GM19463 (cell line): ENCODE results near the gene ADCYAP1.
A peak's percentile ranks its signal among the peaks of the same experiment; 100 is the strongest.
"Not testable (repeated sequence)": the region's sequence is repeated elsewhere in the genome, so short reads cannot be mapped to it uniquely, and the experiment has no call there.

Experiments used
- ATAC-seq: cut with Tn5 transposase; IDR thresholded peaks from one replicate; pipeline ENCODE4 v1.9.1; 2021; ENCODE audit warnings: mild to moderate bottlenecking, moderate library complexity; ENCODE audit not compliant: unreplicated experiment

The ADCYAP1 gene

DNA sequence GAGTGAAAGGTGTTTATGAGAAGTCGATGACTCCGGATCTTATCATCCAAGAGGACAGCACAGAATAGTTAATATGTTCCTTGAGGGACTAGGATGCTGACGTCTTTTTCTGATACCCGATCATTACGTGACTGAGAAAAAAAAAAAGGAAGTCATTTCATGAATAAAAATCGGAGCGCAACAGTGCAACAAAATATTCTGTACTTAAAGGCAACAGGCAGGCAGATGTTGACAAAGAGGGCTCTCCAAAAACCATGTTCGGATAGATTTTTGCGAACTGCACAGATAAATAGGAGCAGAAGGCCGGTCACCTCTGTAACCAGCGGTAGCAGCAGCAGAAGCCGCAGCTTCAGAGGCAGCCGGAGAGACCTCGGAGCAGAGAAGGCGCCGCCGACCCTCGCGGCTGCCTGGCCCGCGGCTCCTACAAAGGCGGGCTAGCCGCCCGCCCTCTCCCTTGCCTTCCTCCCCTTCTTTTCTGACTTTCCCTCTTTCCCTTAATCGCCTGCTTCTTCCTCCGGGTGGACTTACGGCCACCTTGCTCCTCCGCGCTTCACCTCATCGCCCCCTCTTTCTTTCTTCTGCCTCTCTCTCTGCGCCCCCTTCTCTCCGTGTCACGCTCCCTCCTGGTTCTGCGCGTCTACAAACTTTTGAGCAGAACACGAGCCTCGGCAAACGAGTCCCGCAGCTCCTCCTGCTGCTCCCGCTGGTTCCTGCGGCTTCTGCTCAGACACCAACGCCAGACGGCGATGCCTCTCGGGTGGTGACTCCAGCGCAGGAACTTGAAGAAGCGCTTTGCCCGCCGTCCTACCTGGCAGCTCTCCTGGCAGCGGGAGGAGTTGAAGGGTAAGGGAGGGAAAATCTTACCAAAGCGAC is at the start of gene ADCYAP1:
TSS of gene ADCYAP1 (plus strand) at position 654 of the 873 bp plus-strand sequence. CDS start 516 bp downstream, outside the sequence.
- no peak for ATAC-seq

DNA sequence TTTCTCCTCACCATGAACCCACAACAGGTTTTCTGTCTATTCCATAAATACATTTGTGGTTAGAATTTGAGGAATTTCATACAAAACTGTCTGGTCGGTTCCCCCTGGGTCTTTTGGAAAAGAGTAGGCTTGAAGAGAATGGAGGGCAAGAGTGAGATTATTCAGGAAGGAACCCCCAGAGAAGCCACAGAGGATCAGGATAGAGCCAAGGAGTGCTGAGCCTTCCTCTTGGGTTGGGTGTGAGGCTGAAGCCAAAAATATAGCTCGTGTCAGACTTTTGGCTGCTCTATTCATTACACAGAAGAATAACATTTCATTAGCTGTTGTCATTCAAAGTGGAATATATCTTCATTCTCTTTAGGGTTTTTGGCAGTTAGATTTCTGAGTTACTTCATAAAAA is 46.7 kb upstream of the ADCYAP1 start:
- no peak for ATAC-seq

DNA sequence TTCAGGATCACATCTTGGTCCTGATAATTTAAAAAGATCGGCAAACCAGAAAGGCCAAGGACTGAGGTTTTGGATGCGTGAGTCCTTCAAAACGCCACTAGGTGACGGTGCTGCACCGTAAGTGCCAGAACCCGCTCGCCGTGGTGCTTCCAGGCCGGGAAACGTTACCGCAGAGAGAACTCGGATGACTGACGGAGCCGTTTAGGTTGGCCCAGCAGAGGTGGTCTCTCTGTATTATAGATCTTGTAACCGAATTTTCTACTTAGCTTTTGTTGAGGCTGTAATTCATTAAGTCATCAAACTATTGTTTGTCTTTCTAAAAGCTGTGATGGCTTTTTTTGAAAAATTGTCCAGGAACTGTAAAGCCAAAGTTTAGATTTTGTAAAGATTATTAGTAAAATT is 39.8 kb upstream of the ADCYAP1 start:
- peak; percentile 97 for ATAC-seq

GRCh38 chr18:867257-867656 is 37.4 kb upstream of the ADCYAP1 start:
- no peak for ATAC-seq

- ATAC-seq: not testable (repeated sequence)
Observed at GRCh38 chr18:873426-873825, 31.2 kb upstream of the ADCYAP1 start.

- ATAC-seq: no peak
Observed at GRCh38 chr18:875912-876311, 28.8 kb upstream of the ADCYAP1 start.

GRCh38 chr18:877238-877637 is 27.4 kb upstream of the ADCYAP1 start:
- no peak for ATAC-seq

- no peak for ATAC-seq
Observed at GRCh38 chr18:886076-886475, 18.6 kb upstream of the ADCYAP1 start.

GRCh38 chr18:887716-888115 is 17.0 kb upstream of the ADCYAP1 start:
- no peak for ATAC-seq

DNA sequence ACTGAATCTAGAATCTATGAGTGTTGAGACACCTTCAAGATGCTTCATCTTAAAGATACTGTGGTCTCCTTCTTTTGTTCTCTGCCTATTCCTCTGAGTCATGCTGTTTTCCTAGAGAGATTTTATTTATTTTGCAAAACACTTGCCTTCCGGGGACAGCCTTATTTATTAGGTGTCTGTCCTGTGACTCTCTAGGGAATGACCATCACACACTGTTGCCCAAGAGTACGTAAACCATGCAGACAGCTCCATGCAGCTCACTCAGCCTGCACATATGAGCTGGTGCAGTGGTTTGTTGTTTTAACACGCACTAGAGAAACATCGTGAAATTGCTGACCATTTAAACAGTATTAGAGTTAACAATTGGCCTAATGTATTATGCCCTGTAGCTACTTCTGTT is 12.4 kb upstream of the ADCYAP1 start:
- no peak for ATAC-seq

DNA sequence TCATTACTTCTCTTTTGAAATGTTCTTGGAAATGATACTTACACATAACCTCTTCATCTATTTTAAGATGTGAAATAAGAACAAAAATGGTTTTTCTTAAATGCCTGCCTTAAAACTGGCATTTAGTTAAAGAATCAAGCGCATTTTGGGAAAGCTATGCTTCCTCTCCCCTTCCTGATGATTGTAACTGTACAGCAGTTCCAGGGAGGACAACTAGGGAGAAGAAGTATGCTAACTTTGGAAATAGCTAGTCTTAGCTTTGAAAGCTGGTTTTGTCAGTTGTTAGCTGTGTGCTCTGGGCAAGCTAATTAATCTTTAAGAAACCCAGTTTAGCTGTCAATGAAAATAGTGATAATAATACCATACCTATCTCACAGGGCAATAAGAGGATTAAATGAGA is 8.4 kb upstream of the ADCYAP1 start:
- ATAC-seq: no peak

DNA sequence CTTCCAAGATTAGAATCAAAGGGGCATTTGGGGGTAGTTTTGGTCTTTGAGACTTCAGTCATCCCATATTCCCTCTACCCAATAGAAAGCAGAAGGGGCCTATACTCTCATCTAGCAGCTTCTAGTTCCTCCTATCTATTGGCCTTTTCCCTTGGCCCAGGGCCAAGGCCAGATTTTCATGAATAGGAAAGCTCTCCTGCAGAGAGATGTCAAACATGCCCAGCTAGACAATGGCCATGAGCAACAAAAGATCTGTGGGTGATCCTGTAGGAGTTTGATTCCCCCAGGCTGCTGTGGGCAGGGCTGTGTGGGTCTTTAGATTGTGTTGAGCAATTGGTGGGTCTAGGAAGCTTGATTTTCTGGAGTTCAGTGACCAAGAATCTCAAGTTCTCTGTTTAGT is 2.9 kb upstream of the ADCYAP1 start:
- ATAC-seq: no peak

DNA sequence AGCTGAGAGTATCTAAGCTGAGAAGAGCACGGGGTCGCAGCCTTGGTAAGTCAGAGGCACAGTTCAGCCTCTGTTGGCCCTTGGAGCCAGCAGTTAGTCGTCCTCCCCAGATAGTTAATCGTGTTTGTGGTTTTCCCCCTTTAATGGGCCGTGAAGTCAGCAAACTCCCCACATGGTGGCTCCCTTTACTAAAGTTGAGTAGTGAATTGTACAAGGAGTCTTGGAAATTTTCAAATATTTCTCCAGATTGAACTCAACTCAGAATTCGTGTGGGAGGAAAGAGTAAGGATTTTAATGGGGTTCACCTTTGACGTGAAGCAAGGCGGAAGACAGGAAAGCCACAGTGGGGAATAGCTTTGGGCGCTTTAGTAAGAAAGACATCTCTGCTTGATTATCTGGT is 2.4 kb upstream of the ADCYAP1 start:
- no peak for ATAC-seq

DNA sequence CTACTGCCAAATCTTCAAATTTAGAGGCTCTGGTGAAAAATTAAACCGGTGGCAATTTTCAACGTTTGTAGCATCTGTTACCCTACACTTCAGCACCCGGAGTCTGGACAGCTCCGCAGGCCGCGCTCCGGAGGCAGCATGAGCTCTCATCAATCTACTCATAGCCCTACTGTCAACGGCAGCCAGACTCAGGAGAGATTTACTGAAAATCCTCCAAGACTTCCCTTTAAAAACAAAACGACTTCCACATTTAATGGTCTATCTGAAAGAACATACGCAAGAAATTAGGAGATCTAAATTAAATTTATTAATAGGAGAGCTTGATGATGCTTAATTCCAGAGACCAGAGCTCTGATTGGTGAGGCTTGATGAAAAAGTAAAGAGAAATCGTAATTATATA is 970 bp upstream of the ADCYAP1 start:
- ATAC-seq: no peak

DNA sequence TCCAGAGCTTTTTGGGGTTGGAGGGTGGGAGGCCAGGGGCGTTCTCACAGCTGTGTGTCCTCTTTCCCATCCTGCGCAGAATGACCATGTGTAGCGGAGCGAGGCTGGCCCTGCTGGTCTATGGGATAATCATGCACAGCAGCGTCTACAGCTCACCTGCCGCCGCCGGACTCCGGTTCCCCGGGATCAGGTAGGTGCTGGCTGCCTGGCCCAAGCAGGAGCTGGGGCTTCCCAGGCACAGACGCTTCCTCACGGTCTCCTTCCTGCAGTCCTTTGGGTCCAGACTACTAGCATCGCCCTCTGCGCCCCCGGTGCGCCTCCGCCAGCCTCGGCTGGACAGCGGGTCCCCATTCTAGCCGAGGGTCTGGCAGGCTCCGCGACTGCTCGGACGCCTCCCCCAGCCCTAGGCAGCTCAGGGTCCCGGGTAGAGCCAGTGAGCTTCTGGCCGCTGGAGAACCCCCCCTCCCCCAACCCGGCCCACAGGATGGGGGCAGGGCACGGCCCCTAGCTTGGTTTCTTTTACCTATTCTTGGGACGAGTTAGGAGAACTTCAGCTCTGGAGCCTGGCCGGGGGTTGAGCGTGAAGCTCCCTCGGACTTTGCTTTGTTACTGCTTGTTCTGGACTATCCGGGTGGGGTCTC is 756 bp downstream of the ADCYAP1 start:
- no peak for ATAC-seq

DNA sequence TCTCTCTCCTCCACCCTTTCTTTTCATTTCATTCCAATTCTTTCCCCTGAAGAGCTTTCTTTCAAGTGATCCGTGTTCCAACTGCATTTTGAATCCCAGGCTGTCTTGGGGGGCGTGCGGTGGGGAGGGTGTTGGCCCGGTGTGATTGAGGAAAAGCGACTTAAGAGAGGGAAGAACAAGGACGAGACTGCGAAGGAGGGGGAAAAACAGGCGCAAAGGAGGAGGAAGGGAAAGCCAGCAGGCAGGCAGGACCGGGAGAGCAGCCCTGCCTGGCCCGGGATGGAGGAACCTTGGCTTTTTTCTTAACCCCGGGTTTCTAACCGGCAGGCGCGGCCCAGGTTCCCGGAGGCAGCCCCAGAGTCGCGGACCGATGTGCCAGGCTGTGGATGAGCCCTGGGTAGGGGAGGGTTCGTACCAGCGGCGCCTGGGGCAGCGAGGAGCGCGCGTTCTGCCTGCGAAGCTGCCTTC is 1.3 kb downstream of the ADCYAP1 start:
- no peak for ATAC-seq

DNA sequence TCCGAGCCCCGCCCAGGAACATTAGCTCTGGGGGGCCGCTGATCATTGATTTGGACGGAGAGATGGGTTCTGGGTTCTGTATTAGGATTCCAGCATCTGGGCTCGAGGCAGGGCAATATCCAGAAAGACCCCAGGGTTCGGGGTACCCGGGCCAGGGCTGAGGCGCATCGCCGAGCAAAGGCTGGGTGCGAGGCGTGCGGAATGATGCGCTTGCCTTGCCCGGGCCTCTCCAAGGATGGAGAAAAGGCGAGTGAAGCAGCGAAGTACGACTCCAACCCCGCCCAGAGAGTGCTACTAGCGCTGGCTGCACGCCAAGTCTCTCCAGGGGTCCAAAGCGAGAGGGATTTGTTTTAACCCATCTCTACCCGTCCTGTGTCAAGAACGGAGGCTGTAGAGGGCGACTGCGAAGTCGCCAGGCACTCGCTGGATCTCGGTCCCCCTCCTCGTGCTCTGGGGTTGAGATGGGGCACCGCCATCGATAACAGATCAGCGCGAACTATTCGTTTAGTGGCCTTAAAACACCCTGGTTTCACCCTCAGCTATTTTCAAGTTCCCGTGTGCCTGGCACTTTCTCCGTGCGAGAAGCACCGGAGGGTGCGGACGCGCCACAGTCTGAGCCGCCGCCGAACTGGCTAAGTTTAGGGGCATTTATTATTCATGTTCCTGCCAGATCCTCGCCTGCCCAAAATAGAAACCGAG is 1.9 kb downstream of the ADCYAP1 start:
- no peak for ATAC-seq

DNA sequence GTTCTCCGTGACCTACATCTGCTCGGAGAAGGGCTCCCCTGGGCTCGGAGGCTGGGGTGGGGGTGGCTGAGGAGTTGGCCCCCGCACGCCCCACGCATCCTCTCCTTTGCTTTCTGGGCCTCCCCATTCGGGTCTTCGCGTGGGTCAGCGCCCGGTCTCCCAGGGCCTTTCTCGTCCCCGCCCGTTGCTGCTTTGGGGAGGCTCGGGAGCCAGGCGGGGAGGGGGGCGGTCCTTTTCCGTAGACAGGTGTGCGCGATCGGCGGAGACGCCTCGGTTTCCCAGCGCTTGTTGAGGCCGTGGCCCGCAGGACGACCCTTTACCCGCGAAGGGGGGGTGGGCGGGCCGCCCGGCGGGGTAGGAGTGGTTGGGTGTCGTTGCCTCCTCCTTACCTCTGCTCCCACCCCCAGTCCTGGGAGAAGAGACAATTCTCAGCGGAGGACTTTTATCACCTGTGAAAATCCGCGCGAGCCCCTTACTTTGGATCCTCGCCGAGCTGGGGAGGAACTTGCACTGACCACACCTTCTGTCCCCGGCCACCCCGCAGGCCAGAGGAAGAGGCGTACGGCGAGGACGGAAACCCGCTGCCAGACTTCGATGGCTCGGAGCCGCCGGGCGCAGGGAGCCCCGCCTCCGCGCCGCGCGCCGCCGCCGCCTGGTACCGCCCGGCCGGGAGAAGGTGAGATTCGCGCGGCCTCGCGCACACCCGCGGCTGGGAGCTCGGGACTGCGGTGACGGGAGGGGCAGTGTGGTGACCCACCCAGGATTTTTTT is 2.6 kb downstream of the ADCYAP1 start:
- no peak for ATAC-seq

DNA sequence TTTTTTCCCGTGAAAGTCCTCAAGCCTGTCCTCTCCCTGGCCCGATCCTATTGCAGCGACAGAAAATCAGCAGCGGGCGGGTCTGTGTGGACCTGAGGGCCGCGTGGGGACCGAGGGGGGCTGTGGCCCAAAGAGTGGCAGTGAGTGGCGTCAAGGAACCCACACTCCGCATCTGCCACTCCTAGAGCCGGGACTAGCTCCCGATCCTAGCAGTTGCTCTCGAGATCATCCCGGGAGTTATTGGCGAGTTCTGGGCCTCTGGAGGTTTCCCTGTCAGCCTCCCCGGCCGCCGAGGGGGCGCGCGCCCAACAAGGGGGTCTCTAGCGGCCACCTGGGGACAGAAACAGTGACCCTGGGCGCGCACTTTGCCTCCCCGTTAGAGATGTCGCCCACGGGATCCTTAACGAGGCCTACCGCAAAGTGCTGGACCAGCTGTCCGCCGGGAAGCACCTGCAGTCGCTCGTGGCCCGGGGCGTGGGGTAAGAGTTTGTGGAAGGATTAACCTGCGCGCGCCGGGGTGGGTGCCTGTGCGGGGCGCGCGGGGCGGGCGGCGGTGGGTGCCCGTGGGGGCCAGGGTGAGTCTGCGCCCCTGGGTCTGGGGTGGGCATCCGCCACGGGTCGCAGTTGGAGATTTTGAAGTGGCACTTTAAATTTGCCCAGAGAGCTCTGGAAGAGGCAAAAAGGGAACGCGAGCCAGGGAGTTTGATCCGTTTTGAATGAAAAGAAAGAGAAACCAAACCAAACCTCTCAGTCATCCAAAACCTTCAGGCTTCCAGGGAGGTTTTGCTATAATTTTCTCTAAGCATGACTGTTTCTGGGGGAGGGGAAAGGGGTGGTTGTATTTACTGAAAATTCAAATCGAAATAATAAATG is 3.5 kb downstream of the ADCYAP1 start:
- no peak for ATAC-seq
